Hematopoietic multipotent progenitor cell treated with erythropoietin and hydrocortisone succinate and interleukin-3 and kit ligand, for 4 days (in vitro differentiated cells): ENCODE data around the gene PCDHGB3.
"Not testable (repeated sequence)": the region's sequence is repeated elsewhere in the genome, so short reads cannot be mapped to it uniquely, and the experiment has no call there.

Experiments
- DNase-seq: peaks from one replicate; pipeline ENCODE4 v3.0.0-alpha.2; 2015

The PCDHGB3 gene

DNA sequence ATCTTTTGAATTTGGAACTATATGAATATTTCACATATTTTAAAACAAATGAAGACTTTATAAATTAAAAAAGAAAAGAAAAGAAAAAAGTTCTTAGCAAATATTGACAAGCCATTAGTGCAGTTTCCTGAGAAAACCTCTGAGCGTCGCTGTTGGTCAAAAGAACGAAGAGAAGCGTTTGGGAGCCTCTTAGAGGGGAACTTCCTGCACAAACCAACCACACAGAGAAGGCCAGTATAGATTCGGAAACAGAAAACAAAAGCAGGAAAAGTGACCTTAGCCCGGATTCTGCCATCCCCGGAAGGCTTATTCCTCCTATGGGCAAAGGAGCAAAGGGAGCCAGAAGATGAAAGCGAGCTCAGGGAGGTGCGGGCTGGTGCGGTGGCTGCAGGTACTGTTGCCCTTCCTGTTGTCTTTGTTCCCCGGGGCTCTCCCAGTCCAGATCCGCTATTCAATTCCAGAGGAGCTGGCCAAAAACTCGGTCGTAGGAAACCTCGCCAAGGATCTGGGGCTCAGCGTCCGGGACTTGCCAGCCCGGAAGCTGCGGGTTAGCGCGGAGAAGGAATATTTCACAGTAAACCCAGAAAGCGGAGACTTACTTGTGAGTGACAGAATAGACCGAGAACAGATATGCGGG, 10.1 kb upstream of the PCDHGB3 start, which contains the start of gene PCDHGB2:
Gene PCDHGB2, plus strand, starts transcription at position 205 of the 637 bp plus-strand sequence. Its CDS starts 142 bp downstream, at position 347.
- peak; percentile 51 for DNase-seq

- DNase-seq = no peak
Measured at GRCh38 chr5:141360685-141361084, 9.4 kb upstream of the PCDHGB3 start.

GRCh38 chr5:141362719-141363118, 7.3 kb upstream of the PCDHGB3 start:
- DNase-seq = no peak

DNA sequence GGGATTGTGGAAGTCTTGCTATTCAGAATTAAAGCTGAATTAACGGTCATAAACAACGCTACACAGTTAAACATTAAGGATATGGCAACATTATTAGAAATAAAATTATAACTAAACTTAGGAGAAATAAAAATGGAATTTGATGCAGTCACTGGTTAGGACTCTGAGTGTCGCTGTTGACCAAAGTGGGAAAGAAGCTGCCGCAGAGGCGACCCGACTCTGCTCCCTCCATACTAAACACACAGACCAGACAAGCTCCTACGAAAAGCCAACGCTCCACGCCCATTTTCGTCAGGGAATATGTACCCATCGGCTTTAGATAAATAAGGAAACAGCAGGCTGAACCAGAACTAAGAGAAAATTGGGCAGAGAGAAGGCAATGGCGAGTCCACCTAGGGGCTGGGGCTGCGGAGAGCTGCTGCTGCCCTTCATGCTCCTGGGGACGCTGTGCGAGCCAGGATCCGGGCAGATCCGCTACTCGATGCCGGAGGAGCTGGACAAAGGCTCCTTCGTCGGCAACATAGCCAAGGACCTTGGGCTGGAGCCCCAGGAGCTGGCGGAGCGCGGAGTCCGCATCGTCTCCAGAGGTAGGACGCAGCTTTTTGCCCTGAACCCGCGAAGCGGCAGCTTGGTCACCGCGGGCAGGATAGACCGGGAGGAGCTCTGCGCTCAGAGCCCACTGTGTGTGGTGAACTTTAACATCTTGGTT, 5.9 kb upstream of the PCDHGB3 start, which contains the start of gene PCDHGA5:
Gene PCDHGA5, plus strand, starts transcription at position 211 of the 709 bp plus-strand sequence. Its CDS starts 169 bp downstream, at position 380.
- no peak for DNase-seq

GRCh38 chr5:141366016-141366896, 3.8 kb upstream of the PCDHGB3 start:
- DNase-seq = no peak

DNA sequence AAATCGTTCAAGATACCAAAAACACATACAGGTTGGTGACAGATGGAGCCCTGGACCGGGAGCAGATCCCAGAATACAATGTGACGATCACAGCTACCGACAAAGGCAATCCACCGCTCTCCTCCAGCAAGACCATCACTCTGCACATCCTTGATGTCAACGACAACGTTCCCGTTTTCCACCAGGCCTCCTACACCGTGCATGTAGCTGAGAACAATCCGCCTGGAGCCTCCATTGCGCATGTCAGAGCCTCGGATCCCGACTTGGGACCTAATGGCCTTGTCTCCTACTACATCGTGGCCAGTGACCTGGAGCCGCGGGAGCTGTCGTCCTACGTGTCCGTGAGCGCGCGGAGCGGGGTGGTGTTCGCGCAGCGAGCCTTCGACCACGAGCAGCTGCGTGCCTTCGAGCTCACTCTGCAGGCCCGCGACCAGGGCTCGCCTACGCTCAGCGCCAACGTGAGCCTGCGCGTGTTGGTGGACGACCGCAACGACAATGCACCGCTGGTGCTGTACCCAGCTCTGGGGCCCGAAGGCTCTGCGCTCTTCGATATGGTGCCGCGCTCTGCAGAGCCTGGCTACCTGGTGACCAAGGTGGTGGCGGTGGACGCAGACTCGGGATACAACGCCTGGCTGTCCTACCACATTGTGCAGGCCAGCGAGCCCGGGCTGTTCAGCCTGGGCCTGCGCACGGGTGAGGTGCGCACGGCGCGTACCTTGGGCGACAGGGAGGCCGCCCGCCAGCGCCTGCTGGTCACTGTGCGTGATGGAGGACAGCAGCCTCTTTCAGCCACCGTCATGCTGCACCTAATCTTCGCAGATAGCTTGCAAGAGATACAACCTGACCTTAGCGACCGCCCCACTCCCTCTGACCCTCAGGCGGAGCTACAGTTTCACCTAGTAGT, 1.8 kb downstream of the PCDHGB3 start:
- no peak for DNase-seq

- no peak for DNase-seq
Measured at GRCh38 chr5:141373673-141374317, 3.8 kb downstream of the PCDHGB3 start, which contains the start of gene PCDHGA6. PCDHGA6 (plus strand) TSS chr5:141373891; CDS start chr5:141374084, 193 bp downstream.

DNA sequence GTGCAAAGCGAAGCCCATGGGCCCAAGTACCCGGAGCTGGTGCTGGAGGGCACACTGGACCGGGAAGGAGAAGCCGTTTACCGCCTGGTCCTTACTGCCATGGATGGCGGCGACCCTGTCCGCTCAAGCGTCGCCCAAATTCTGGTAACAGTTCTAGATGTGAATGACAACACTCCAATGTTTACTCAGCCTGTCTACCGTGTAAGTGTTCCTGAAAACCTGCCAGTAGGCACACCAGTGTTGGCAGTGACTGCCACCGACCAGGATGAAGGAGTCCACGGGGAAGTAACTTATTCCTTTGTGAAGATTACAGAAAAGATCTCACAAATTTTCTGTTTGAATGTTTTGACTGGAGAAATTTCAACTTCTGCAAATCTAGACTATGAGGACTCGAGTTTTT, 4.6 kb downstream of the PCDHGB3 start:
- no peak for DNase-seq

GRCh38 chr5:141375444-141376155, 5.6 kb downstream of the PCDHGB3 start:
- not testable (repeated sequence) for DNase-seq

DNA sequence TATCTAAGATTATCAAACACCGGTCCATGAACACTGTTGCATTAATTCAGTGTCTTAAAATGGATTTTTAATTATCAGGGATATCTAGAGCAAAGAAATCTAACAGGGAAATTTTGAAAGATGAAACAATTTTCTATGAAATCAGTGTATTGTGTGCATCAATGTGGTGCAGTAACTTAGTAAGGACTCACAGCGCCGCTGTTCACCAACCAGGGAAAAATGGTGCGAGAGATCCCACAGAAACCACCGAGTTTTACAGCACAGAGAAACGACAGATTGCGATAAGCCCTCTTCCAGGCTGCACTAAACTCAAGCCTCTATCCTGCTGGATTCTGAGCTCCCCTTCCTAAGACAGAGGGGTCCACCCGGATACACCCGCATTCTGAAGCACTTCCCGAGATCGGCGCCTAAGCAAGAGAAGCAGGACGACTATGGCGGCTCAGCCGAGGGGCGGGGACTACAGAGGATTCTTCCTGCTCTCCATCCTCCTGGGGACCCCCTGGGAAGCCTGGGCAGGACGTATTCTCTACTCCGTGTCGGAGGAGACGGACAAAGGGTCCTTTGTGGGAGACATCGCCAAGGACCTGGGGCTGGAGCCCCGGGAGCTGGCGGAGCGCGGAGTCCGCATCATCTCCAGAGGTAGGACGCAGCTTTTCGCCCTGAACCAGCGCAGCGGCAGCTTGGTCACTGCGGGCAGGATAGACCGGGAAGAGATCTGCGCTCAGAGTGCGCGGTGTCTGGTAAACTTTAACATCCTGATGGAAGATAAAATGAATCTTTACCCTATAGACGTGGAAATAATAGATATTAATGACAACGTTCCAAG, 12.6 kb downstream of the PCDHGB3 start, which contains the start of gene PCDHGA7:
Gene PCDHGA7, plus strand, starts transcription at position 274 of the 826 bp plus-strand sequence. Its CDS starts 158 bp downstream, at position 432.
- peak; percentile 23 for DNase-seq

- no peak for DNase-seq
Measured at GRCh38 chr5:141383345-141383744, 13.3 kb downstream of the PCDHGB3 start.

GRCh38 chr5:141384471-141385267, 14.6 kb downstream of the PCDHGB3 start:
- DNase-seq = no peak

DNA sequence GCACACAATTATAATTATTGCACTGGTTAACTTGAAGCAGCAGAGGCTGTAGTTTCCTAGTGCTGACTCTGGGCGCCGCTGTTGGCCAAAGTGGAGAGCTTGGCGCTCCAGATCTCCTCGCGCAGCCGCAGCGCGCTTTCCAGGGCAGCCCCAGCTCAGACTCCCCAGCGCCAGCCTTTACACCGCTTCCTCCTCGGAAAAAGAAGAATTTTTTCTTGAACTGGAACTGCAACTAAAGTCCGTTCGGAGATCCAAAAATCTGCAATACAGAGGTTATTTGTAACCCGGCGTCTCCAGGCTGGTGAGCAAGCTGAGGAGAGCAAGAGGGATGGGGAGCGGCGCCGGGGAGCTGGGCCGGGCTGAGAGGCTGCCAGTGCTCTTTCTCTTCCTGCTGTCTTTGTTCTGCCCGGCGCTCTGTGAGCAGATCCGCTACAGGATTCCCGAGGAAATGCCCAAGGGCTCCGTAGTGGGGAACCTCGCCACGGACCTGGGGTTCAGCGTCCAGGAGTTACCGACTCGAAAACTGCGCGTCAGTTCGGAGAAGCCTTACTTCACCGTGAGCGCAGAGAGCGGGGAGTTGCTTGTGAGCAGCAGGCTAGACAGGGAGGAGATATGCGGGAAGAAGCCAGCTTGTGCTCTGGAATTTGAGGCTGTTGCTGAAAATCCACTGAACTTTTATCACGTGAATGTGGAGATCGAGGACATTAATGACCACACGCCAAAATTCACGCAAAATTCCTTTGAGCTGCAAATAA, 17.7 kb downstream of the PCDHGB3 start, which contains the start of gene PCDHGB4:
Gene PCDHGB4, plus strand, starts transcription at position 142 of the 755 bp plus-strand sequence. Its CDS starts 187 bp downstream, at position 329.
- peak; percentile 62 for DNase-seq

- DNase-seq = no peak
Measured at GRCh38 chr5:141388661-141389060, 18.6 kb downstream of the PCDHGB3 start.

DNA sequence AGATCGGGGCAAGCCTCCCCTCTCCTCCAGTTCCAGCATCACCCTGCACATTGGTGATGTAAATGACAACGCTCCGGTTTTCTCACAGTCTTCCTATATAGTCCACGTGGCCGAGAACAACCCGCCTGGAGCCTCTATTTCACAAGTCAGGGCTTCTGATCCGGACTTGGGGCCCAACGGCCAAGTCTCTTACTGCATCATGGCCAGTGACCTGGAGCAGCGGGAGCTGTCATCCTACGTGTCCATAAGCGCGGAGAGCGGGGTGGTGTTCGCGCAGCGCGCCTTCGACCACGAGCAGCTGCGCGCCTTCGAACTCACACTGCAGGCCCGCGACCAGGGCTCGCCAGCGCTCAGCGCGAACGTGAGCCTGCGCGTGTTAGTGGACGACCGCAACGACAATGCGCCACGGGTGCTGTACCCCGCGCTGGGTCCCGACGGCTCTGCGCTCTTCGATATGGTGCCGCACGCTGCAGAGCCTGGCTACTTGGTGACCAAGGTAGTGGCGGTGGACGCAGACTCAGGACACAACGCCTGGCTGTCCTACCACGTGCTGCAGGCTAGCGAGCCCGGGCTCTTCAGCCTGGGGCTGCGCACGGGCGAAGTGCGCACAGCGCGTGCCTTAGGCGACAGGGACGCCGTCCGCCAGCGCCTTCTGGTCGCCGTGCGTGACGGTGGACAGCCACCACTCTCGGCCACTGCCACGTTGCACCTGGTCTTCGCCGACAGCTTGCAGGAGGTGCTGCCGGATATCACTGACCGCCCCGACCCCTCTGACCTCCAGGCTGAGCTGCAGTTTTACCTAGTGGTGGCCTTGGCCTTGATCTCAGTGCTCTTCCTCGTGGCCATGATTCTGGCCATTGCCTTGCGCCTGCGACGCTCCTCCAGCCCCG, 19.4 kb downstream of the PCDHGB3 start:
- no peak for DNase-seq

DNA sequence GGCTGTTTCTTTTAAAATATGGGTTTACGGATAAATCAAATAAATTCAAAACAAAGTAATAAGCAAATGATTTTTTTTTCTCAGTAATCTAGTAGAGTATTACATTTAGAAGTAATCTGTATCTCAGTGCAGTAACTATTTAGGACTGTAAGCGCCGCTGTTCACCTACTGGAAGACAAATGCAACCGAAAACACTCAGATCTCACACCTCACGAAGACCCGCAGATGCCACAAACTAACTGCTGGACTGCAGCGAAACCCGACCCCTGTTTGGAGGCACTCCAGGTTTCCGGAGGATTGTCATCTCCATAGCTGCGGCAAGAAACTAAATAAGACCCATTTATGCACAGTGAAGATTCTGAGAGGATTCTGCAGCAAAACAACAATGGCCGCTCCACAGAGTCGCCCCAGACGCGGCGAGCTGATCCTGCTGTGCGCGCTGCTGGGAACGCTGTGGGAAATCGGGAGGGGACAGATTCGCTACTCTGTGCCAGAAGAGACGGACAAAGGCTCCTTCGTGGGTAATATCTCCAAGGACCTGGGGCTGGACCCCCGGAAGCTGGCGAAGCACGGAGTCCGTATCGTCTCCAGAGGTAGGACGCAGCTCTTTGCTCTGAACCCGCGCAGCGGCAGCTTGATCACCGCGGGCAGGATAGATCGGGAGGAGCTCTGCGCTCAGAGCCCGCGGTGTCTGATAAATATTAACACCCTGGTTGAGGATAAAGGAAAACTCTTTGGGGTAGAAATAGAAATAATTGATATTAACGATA, 22.6 kb downstream of the PCDHGB3 start, which contains the start of gene PCDHGA8:
Gene PCDHGA8, plus strand, starts transcription at position 205 of the 770 bp plus-strand sequence. Its CDS starts 181 bp downstream, at position 386.
- DNase-seq = peak; percentile 10
